Stimulated activated CD8-positive, alpha-beta memory T cell treated with anti-CD3 and anti-CD28 coated beads, Interleukin-2, amount 100 ng/mL, for 48 hours (primary cell): ENCODE results near the gene WDFY2.

Experiments used
- DNase-seq, 2 donors: peaks; one replicate each; pipeline ENCODE4 v3.0.0-alpha.2; 2020; ENCODE audit warnings: low read depth in 2 of 2

The WDFY2 gene

GRCh38 chr13:51797664-51798488, 213.6 kb downstream of the WDFY2 start:
- no peak for DNase-seq

GRCh38 chr13:51799261-51799660, 215.0 kb downstream of the WDFY2 start:
- no peak for DNase-seq

- DNase-seq, result no peak
Observed at GRCh38 chr13:51800486-51800885, 216.2 kb downstream of the WDFY2 start.

- no peak for DNase-seq
Observed at GRCh38 chr13:51801631-51802099, 217.4 kb downstream of the WDFY2 start.

GRCh38 chr13:51802631-51803418, 218.6 kb downstream of the WDFY2 start:
- no peak for DNase-seq

- peak; percentile 73 for DNase-seq
Observed at GRCh38 chr13:51803422-51804294, 219.4 kb downstream of the WDFY2 start, which contains the start of gene DHRS12. Gene DHRS12 (minus strand): TSS chr13:51804163. CDS start chr13:51799659, 4,504 bp downstream.

GRCh38 chr13:51804295-51805172, 220.3 kb downstream of the WDFY2 start:
- DNase-seq, result no peak

GRCh38 chr13:51805313-51805712, 221.1 kb downstream of the WDFY2 start:
- DNase-seq, result no peak

- no peak for DNase-seq
Observed at GRCh38 chr13:51805925-51806324, 221.7 kb downstream of the WDFY2 start.

- DNase-seq, result no peak
Observed at GRCh38 chr13:51806566-51806965, 222.3 kb downstream of the WDFY2 start.

- DNase-seq, result no peak
Observed at GRCh38 chr13:51807041-51807440, 222.8 kb downstream of the WDFY2 start.

GRCh38 chr13:51808811-51809210, 224.5 kb downstream of the WDFY2 start:
- DNase-seq, result no peak

- DNase-seq, result no peak
Observed at GRCh38 chr13:51811046-51811445, 226.8 kb downstream of the WDFY2 start.

GRCh38 chr13:51811920-51812451, 227.7 kb downstream of the WDFY2 start:
- no peak for DNase-seq

GRCh38 chr13:51814071-51814470, 229.8 kb downstream of the WDFY2 start:
- DNase-seq, result no peak

GRCh38 chr13:51814825-51815650, 230.8 kb downstream of the WDFY2 start:
- DNase-seq, result peak in 1 of 2 donors; percentile 63

GRCh38 chr13:51815848-51816247, 231.6 kb downstream of the WDFY2 start:
- DNase-seq, result no peak

- no peak for DNase-seq
Observed at GRCh38 chr13:51816604-51817249, 232.5 kb downstream of the WDFY2 start.
